Spleen (tissue), 7 donors: Measurements from ENCODE around the gene DMPK.

Experiments
- POLR2A ChIP-seq, 3 donors: fragments of 450-650 bp; IDR thresholded peaks; one replicate each; pipeline ENCODE4 v1.5.1; 2017; ENCODE audit warnings: antibody characterized with exemption in 3 of 3, mild to moderate bottlenecking in 1 of 3
- POLR2AphosphoS5 ChIP-seq, 3 donors: sonication (generic); formaldehyde crosslinking; IDR thresholded peaks; one replicate each; pipeline ENCODE4 v1.5.1; 2017; ENCODE audit warnings: antibody characterized with exemption in 3 of 3
- TF ChIP-seq, protein P1 (sequence below), 11 experiments: fragments of 200-600 bp in 7 of 11; fragments of 450-650 bp in 4 of 11; sonication (generic) in 4 of 11; IDR thresholded peaks in 8 of 11; conservative IDR thresholded peaks in 3 of 11; 1 replicate in 7 of 11; 2 replicates in 4 of 11; pipeline versions ENCODE4 v1.4.0 to v1.8.0; 2016 to 2021; ENCODE audit warnings: antibody characterized with exemption in 11 of 11, inconsistent platforms in 4 of 11, mild to moderate bottlenecking in 1 of 11
- donor health status: DM: no; HTN: no; CAD: no; lungs with moderate emphysema.
- donor health status: DM: no; HTN: no; CAD: no.
- donor health status: DM: no; HTN: no; CAD: no.

DNA sequence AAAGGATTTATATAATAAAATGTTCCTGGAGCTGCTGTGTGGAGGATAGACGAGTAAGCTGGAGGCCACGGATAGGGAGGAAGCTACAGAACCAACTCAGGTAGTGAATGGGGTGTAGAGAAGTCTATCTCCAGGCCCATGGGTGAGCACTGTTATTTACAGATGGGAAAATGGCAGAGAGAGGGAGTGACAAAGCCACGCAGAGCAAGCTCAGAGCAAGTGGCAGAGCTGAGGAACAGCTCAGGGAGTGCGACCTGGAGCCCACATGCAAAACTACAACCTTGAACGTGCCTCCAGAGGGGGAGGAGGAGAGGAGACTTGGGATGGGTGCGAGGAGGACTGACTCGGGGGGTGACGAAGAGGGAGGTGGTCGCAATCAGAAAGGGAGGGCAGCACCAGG is 46.2 kb upstream of the DMPK start:
- TF ChIP-seq, protein P1, sequence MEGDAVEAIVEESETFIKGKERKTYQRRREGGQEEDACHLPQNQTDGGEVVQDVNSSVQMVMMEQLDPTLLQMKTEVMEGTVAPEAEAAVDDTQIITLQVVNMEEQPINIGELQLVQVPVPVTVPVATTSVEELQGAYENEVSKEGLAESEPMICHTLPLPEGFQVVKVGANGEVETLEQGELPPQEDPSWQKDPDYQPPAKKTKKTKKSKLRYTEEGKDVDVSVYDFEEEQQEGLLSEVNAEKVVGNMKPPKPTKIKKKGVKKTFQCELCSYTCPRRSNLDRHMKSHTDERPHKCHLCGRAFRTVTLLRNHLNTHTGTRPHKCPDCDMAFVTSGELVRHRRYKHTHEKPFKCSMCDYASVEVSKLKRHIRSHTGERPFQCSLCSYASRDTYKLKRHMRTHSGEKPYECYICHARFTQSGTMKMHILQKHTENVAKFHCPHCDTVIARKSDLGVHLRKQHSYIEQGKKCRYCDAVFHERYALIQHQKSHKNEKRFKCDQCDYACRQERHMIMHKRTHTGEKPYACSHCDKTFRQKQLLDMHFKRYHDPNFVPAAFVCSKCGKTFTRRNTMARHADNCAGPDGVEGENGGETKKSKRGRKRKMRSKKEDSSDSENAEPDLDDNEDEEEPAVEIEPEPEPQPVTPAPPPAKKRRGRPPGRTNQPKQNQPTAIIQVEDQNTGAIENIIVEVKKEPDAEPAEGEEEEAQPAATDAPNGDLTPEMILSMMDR (IDR thresholded peaks at IDR 0.05 in 8 of 11, conservative IDR thresholded peaks at IDR 0.05 in 3 of 11): no peak
- TF ChIP-seq POLR2A (IDR thresholded peaks at IDR 0.05) (no peak), POLR2AphosphoS5 (IDR thresholded peaks at IDR 0.05) (peak in 1 of 3 donors; percentile 18)
